ENCODE results near the gene TNNC2.

GRCh38 chr20:45813489-45813888 is 13.6 kb downstream of the TNNC2 start:
- no peak for TF ChIP-seq CTCF (conservative IDR thresholded peaks at IDR 0.05; ENCODE audit: low read depth in 2 of 2)
- TF ChIP-seq JUNB (IDR thresholded peaks at IDR 0.05; ENCODE audit: unreplicated experiment): no peak
- no peak for TF ChIP-seq POLR2AphosphoS5 (IDR thresholded peaks at IDR 0.05; ENCODE audit: low read depth)
- no peak for TF ChIP-seq EZH2 (IDR thresholded peaks at IDR 0.05; ENCODE audit: low read depth, unreplicated experiment)
- TF ChIP-seq REST (IDR thresholded peaks at IDR 0.05; ENCODE audit: unreplicated experiment): no peak
- no peak for TF ChIP-seq CREB1 (CRISPR knock-in tag; IDR thresholded peaks at IDR 0.05; ENCODE audit: low read depth)
- no peak for TF ChIP-seq ZNF114 (CRISPR knock-in tag; IDR thresholded peaks at IDR 0.05)
- no peak for TF ChIP-seq ETS1 (IDR thresholded peaks at IDR 0.05)

All from GM23338 (cell line).